NK-92 (cell line): ENCODE measurements around the gene TEX264.

Experiments
- DNase-seq: peaks from one replicate; lab custom pipeline; 2025; ENCODE audit not compliant: unreplicated experiment; lab: John Stamatoyannopoulos, UW

The TEX264 gene

DNA sequence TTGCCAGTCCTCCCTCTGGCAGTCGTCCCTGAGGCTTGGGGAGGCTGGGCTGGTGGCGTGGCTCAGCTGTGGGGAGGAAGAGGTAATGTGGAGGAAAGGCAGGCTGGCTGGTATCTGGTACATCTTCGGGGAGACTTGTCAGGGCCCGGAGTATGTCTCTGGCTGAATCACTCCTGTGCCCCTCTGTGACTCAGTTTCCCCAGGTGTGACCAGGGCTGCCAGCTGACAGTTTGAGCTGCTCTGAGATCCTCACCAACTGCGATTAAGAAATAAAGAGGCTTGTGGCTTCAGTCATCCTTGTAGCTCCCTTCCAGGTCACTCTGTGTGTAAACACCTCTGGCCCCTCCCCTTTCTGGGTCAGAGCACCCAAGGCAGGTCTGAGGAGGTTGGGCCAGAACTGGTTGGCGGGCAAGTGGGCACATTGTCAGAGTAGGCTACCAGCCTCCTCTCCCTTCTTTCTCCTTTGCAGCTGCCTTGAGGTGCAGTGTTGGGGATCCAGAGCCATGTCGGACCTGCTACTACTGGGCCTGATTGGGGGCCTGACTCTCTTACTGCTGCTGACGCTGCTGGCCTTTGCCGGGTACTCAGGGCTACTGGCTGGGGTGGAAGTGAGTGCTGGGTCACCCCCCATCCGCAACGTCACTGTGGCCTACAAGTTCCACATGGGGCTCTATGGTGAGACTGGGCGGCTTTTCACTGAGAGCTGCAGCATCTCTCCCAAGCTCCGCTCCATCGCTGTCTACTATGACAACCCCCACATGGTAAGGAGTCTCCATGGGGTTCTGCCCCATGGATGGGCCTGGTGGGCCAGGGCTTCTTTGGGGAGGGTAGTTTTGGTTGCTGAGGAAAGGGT is 3.0 kb downstream of the TEX264 start:
- DNase-seq = no peak

- DNase-seq = no peak
Observed at GRCh38 chr3:51675201-51675611, 4.2 kb downstream of the TEX264 start.

DNA sequence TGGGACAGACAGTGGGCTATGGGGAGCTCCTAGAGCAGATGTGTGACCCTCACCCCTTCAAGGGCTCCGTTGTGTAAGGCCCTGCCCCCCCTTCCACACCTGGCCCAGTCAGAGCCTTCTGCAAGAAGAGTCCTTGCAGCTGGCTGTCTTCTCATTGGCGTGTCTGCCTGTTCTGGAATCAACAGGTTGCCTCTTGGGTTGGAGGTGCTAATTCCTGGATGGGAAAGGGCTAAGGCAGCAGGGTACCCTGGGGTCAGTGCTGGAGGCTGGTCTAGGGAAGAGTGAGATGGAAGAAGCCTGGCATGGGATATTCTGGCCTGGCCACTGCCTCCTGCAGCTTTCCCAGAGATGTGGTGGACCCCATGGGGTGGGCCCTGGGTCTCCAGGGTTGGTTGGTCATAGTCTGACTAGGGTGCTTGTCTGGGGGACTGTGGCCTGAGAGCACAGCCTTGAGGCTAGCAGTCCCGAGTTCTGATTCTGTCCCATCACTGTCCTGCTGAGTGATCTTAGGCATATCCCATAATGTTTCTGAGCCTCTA is 5.1 kb downstream of the TEX264 start:
- no peak for DNase-seq

DNA sequence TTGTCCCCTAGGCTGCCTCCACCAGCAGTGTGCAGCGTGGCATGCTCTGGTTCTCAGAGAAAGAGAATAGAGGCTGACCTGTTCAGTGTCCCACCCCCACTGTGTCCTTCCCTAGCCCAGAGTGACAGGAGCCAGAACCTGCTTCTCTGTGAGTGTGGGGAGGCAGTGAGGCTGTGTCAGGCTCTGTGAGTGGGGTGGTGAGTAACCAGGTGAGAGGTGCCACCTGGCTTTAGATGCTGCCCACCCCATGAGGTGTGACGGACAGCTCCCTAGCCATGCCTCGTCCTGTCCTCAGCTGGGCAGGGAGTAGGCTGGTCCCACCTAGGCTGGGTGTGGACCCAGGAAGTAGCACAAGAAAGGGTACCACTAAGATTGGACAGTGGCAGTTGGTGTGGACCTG is 6.3 kb downstream of the TEX264 start:
- DNase-seq = no peak

GRCh38 chr3:51678186-51678585 is 7.1 kb downstream of the TEX264 start:
- no peak for DNase-seq

GRCh38 chr3:51678641-51679040 is 7.6 kb downstream of the TEX264 start:
- DNase-seq = no peak

GRCh38 chr3:51679318-51679717 is 8.3 kb downstream of the TEX264 start:
- DNase-seq = no peak

DNA sequence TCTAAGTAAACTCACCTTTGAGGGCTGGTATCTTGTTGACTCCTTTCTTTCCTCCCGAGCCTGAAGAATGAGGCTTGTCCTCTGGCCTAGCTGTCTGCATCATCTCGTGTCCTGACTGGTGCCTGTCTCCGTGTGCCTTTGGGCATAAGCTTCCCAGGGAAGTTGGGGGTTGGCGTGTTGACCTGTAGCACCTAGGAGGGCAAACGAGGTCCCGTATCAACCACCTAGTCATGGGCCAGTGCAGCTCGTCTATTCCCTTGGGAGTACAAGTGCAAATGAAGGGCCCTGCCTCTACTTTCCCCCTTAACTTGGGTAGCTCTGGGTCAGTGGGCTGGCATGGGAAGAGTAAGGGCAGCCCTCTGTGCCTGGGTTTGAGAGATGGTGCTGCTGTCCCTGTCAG is 8.7 kb downstream of the TEX264 start:
- no peak for DNase-seq

GRCh38 chr3:51680196-51680595 is 9.1 kb downstream of the TEX264 start:
- no peak for DNase-seq

GRCh38 chr3:51680663-51681230 is 9.7 kb downstream of the TEX264 start:
- no peak for DNase-seq

- no peak for DNase-seq
Observed at GRCh38 chr3:51681453-51681852, 10.4 kb downstream of the TEX264 start.

GRCh38 chr3:51682079-51682478 is 11.0 kb downstream of the TEX264 start:
- no peak for DNase-seq

- DNase-seq = no peak
Observed at GRCh38 chr3:51682526-51682925, 11.5 kb downstream of the TEX264 start.

- DNase-seq = no peak
Observed at GRCh38 chr3:51683566-51683965, 12.5 kb downstream of the TEX264 start.

- no peak for DNase-seq
Observed at GRCh38 chr3:51684971-51685751, 14.1 kb downstream of the TEX264 start.

- no peak for DNase-seq
Observed at GRCh38 chr3:51686056-51686455, 15.0 kb downstream of the TEX264 start.

- DNase-seq = no peak
Observed at GRCh38 chr3:51686512-51687215, 15.6 kb downstream of the TEX264 start.

DNA sequence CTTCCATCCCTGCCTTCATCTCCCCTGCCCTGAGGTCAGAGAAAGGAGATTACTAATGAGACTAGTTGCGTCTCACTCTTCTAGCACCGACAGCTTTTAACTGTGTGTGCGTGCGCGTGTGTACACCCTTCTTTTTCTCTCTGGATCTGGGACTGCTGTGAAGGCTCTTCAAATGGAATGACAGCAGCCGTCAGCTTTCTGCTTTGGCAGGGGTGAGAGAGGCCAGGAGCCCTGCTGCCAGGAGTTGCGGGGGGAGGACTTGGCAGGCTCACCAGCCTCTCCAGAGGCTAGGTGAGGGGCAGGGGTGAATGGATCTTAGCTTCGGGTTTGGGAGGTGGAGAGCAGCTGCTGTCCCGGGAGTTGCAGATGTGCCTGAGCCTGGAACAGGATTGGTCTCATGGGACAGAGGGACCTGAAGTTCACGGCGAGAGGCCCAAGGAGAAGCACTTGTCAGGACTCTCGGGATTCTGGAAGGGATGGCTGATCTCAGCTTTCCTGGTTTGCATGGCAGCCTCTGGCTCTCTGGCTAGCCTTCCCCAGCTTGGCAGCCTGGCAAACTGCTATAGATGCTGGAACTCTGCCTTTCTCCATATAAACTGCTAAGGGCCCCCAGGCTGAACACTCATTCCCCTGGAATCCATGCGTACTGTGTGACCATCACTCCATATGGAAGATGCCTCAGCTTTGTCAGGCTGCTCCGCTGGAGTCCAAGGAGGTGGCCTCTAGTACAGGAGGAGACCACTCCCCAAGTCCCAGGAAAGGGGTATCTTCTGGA is 16.6 kb downstream of the TEX264 start:
- no peak for DNase-seq

DNA sequence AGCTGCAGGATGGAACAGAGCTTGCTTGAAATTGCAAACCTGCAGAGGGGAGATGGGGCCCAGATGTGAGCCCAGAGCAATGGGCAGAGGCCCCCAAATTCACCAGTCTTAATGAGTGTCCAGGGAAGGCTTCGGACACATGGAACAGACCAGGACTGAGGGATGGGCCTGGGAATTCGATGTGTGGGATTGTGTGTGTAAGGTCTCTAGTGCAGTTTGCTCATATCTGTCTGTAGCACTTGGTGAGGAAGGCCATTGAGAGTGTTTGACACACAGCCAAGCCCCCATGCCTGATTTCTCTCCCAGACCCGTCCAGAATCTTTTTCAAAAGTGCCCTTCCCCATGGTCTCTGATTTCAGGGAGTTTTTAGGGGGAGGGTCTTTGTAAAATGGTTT is 17.2 kb downstream of the TEX264 start:
- DNase-seq = no peak

- no peak for DNase-seq
Observed at GRCh38 chr3:51691021-51691420, 20.0 kb downstream of the TEX264 start.
